Pancreas (tissue), 10 donors: Measurements from ENCODE around the gene BIN2. TPM values are rescaled to one million over a fixed set of nuclear protein-coding genes. Genes with fewer than 3 reads are reported as not detected.

Experiments used
- ATAC-seq, 4 donors: fragments of 200-7000 bp; cut with Tn5 transposase; one replicate each; pipeline versions ENCODE4 v1.8.0 to v1.9.1; 2020; ENCODE audit warnings: mild to moderate bottlenecking in 4 of 4, moderate library complexity in 4 of 4
- DNase-seq, 6 donors: peaks; one replicate each; pipeline ENCODE4 v3.0.0-alpha.2; 2020
- FAIRE-seq: peaks from 2 replicates; lab custom pipeline; 2012; peaks lifted over from hg19 to GRCh38; lab: Jason Lieb, UNC
- H3K27ac ChIP-seq, 4 donors: fragments of 200-600 bp; sonication (generic); 1 replicate in 3 of 4; 2 replicates in 1 of 4; pipeline versions ENCODE4 v1.5.0 to v1.8.0; 2020
- H3K27me3 ChIP-seq, 4 donors: fragments of 200-600 bp; one replicate each; pipeline ENCODE4 v1.8.0; 2021
- H3K36me3 ChIP-seq, 3 donors: fragments of 200-600 bp; sonication (generic) in 1 of 3; one replicate each; pipeline versions ENCODE4 v1.5.0 to v1.8.0; 2020 to 2021
- H3K4me1 ChIP-seq, 3 donors: fragments of 200-600 bp; one replicate each; pipeline ENCODE4 v1.8.0; 2021
- H3K4me3 ChIP-seq, 4 donors: fragments of 200-600 bp; sonication (generic) in 2 of 4; one replicate each; pipeline versions ENCODE4 v1.5.0 to v1.8.0; 2020 to 2021
- H3K9me3 ChIP-seq, 4 donors: fragments of 200-600 bp; one replicate each; pipeline ENCODE4 v1.8.0; 2021
- CTCF ChIP-seq, 4 donors: fragments of 200-600 bp; sonication (generic) in 3 of 4; IDR thresholded peaks; one replicate each; pipeline versions ENCODE4 v1.5.0 to v1.8.0; 2021; ENCODE audit warnings: antibody characterized with exemption in 4 of 4
- WGBS, 2 donors: extraction: QIAGEN DNeasy Blood & Tissue Kit; methylation state at CpG; one replicate each; pipeline ENCODE4 v1.1.7; 2013; 5-methylcytosine and 5-hydroxymethylcytosine counted together
- intact Hi-C, 3 donors: fragments of 100-400 bp; cut with DNase I; formaldehyde crosslinking; loops; one replicate each; pipeline versions ENCODE4 v1.11.1 to v1.14.2; 2022
- polyA plus RNA-seq, 2 donors: library from polyadenylated mRNA; stranded (reverse); fragments of 200-250 nt; gene quantifications; one replicate each; pipeline ENCODE4 v1.2.3, GENCODE V29; 2013
- total RNA-seq, 6 donors: library from RNA; stranded (reverse); fragmentation: NEBNext Ultra II Directional in 4 of 6; extraction: Animal tissue kit (Norgen Biotek cat#: 25700) in 4 of 6; gene quantifications; one replicate each; pipeline versions ENCODE4 v1.2.1 to v1.2.4, GENCODE V29; 2021 to 2023
- donor health status: healthy with polysubstance abuse.
- donor health status: DM: no; HTN: no; CAD: no; lungs with moderate emphysema.
- donor health status: DM: no; HTN: no; CAD: no.
- donor health status: control.
- donor health status: control.
- donor health status: Bipolar disorder and iron deficiency.
- donor health status: DM: yes; HTN: yes; CAD: no.
- donor health status: DM: no; HTN: no; CAD: no.
- donor health status: DM: no; HTN: no; CAD: no.
- donor health status: DM: yes; HTN: yes; CAD: no.

The BIN2 gene
- total and polyA plus RNA-seq, 8 donors, result 0.56 to 6.0 (median 0.97) TPM

- WGBS, 2 donors, result 5 to 7% methylated on average over 10 of the region's 10 CpGs
- no peak for TF ChIP-seq CTCF (IDR thresholded peaks at IDR 0.05)
- FAIRE-seq (no peak), DNase-seq (peak in 1 of 6 donors; percentile 31), ATAC-seq (peak; percentile 6 to 22 (median 10))
- Histone ChIP-seq H3K4me1 (peaks cover 0 to 16% (median 9%) of the 10 kb centered on the region in 3 donors), H3K27me3 (no peaks in the 10 kb centered on the region), H3K36me3 (peaks cover 0 to 27% (median 8%) of the 10 kb centered on the region in 3 donors), H3K9me3 (no peaks in the 10 kb centered on the region), H3K27ac (peak overlapping the region; percentile 100), H3K4me3 (peak overlapping the region; percentile 26 to 100 (median 88))
- intact Hi-C loops, result no loop called here
Measured at GRCh38 chr12:51238037-51238509, 85.9 kb downstream of the BIN2 start.

GRCh38 chr12:51234530-51234929 lies 89.4 kb downstream of the BIN2 start:
- 26 to 31% methylated on average over 5 of the region's 5 CpGs for WGBS, 2 donors
- no peak for FAIRE-seq

GRCh38 chr12:51232642-51233041 lies 91.3 kb downstream of the BIN2 start:
- intact Hi-C loops, result no loop called here
- Histone ChIP-seq H3K4me1 (no peaks in the 10 kb centered on the region), H3K27ac (no peak overlapping the region), H3K4me3 (no peak overlapping the region), H3K27me3 (no peaks in the 10 kb centered on the region), H3K36me3 (no peaks in the 10 kb centered on the region), H3K9me3 (no peaks in the 10 kb centered on the region)
- DNase-seq, result no peak
- TF ChIP-seq CTCF (IDR thresholded peaks at IDR 0.05), result no peak
- FAIRE-seq, result no peak
- ATAC-seq, result no peak

More at GRCh38 chr12:51234530-51234929, 89.4 kb downstream of the BIN2 start:
- Histone ChIP-seq H3K27ac (no peak overlapping the region), H3K36me3 (no peaks in the 10 kb centered on the region), H3K4me1 (peaks cover 0 to 3% (median 0%) of the 10 kb centered on the region in 3 donors), H3K9me3 (no peaks in the 10 kb centered on the region), H3K27me3 (no peaks in the 10 kb centered on the region), H3K4me3 (no peak overlapping the region)
- ATAC-seq (no peak), DNase-seq (no peak)
- TF ChIP-seq CTCF (IDR thresholded peaks at IDR 0.05), result no peak
- intact Hi-C loops, result no loop called here

Other genes with a start within 250 kb of the BIN2 start
- gene CSRNP2, start 240.6 kb downstream of the BIN2 start, total RNA-seq, result 10 to 100 TPM in 5 of 6 donors, 1 to 10 TPM in 1; 8.2 to 15.1 (median 10.9) TPM
- gene CSRNP2, start 240.6 kb downstream of the BIN2 start, polyA plus RNA-seq, result 10 to 100 TPM in 1 of 2 donors, 1 to 10 TPM in 1; 9.2 to 10.4 TPM
- 10 to 100 TPM in 2 of 6 donors, 1 to 10 TPM in 4; 7.2 to 15.3 (median 9.1) TPM for gene TFCP2, start 151.0 kb downstream of the BIN2 start, total RNA-seq
- 1 to 10 TPM; 6.7 to 9.7 TPM for gene TFCP2, start 151.0 kb downstream of the BIN2 start, polyA plus RNA-seq
- gene POU6F1, start 106.1 kb downstream of the BIN2 start, total RNA-seq, result 1 to 10 TPM; 4.8 to 7.6 (median 6.3) TPM
- gene POU6F1, start 106.1 kb downstream of the BIN2 start, polyA plus RNA-seq, result 10 to 100 TPM; 11.1 to 12.9 TPM
- gene DAZAP2, start 85.3 kb downstream of the BIN2 start, total RNA-seq, result 100 to 1,000 TPM in 1 of 6 donors, 10 to 100 TPM in 5; 43.1 to 104 (median 62.7) TPM
- gene DAZAP2, start 85.3 kb downstream of the BIN2 start, polyA plus RNA-seq, result 100 to 1,000 TPM in 1 of 2 donors, 10 to 100 TPM in 1; 55.7 to 123 TPM
- 1 to 10 TPM; 3.4 to 9.7 (median 7.2) TPM for gene SMAGP, start 53.8 kb downstream of the BIN2 start, total RNA-seq
- 1 to 10 TPM; 4.9 to 6.4 TPM for gene SMAGP, start 53.8 kb downstream of the BIN2 start, polyA plus RNA-seq
- not detected for gene CELA1, start 22.5 kb upstream of the BIN2 start, total RNA-seq
- gene CELA1, start 22.5 kb upstream of the BIN2 start, polyA plus RNA-seq, result not detected
- gene GALNT6, start 67.2 kb upstream of the BIN2 start, total RNA-seq, result 10 to 100 TPM in 3 of 6 donors, 1 to 10 TPM in 3; 8.9 to 16.6 (median 10.6) TPM
- 1 to 10 TPM; 2.7 to 5.4 TPM for gene GALNT6, start 67.2 kb upstream of the BIN2 start, polyA plus RNA-seq
- gene SLC4A8, start 100.7 kb upstream of the BIN2 start, total RNA-seq, result 1 to 10 TPM; 1.0 to 3.1 (median 2.7) TPM
- 1 to 10 TPM; 1.4 to 5.5 TPM for gene SLC4A8, start 100.7 kb upstream of the BIN2 start, polyA plus RNA-seq